ENCODE measurements around the gene EFNB2. TPM values are rescaled to one million over a fixed set of nuclear protein-coding genes. Genes with fewer than 3 reads are reported as not detected.
A peak's percentile ranks its signal among the peaks of the same experiment; 100 is the strongest.

Gene EFNB2
- total and polyA plus RNA-seq, 2 donors (not counting 3 experiments of a cell fraction or from before 2014, with no cell fraction given) = 50.4 to 69.5 TPM

DNA sequence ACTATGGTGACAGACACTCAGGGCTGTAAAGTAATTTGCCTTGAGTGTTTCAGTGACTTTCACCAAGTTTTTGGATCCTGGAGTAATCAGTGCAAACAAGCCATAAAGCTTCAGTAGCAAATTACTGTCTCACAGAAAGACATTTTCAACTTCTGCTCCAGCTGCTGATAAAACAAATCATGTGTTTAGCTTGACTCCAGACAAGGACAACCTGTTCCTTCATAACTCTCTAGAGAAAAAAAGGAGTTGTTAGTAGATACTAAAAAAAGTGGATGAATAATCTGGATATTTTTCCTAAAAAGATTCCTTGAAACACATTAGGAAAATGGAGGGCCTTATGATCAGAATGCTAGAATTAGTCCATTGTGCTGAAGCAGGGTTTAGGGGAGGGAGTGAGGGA lies 23.1 kb upstream of the EFNB2 start:
- BruUV-seq (replicated peaks) = TSS peak; percentile 0
- POLR2A ChIA-PET = no interaction called here

More for the DNA sequence above, 23.1 kb upstream of the EFNB2 start:
- no peak for DNase-seq (ENCODE audit: low read depth, low spot score)
- CTCF ChIA-PET = interaction anchor here (2.2 kb wide), 1 partner anchor 22 kb away, joined by 5 read pairs; the partner anchor contains the start of gene EFNB2
- Histone ChIP-seq H3K4me2 (ENCODE audit: insufficient read depth, low read length) (no peak overlapping the region), H3K4me1 (ENCODE audit: control insufficient read depth, extremely low read depth, insufficient read depth, low read length) (peaks cover 11% of the 10 kb centered on the region), H3K9me1 (replicated peaks; ENCODE audit: control insufficient read depth, extremely low read depth, insufficient read depth, low read length) (no peaks in the 10 kb centered on the region), H4K20me1 (replicated peaks; ENCODE audit: control insufficient read depth, extremely low read depth, insufficient read depth, low read length) (peaks cover 24% of the 10 kb centered on the region), H2AFZ (ENCODE audit: low read depth, low read length) (no peak overlapping the region), H3K9ac (replicated peaks; ENCODE audit: extremely low read depth, insufficient read depth, low read length) (no peak overlapping the region), H3K27ac (ENCODE audit: insufficient read depth, low read depth, low read length) (no peak overlapping the region), H3K4me3 (replicated peaks in 1 of 3; ENCODE audit: insufficient read depth in 1 of 3, low read depth in 1 of 3, low read length in 3 of 3) (no peak overlapping the region), H3K36me3 (ENCODE audit: control insufficient read depth in 2 of 2, extremely low read depth in 1 of 2, insufficient read depth in 2 of 2, low read length in 2 of 2) (peaks cover 9 to 32% of the 10 kb centered on the region in 2 experiments), H3K27me3 (ENCODE audit: control insufficient read depth in 2 of 2, insufficient read depth in 2 of 2, low read length in 2 of 2) (no peaks in the 10 kb centered on the region), H3K79me2 (ENCODE audit: control insufficient read depth, insufficient read depth, low read length) (peaks cover 99% of the 10 kb centered on the region), H3K9me3 (replicated peaks; ENCODE audit: control insufficient read depth, insufficient read depth, low read length) (no peaks in the 10 kb centered on the region)
- intact Hi-C loops (cut with micrococcal nuclease) = no loop called here
- dilution Hi-C loops (cut with MboI; ENCODE audit: extremely low pct_ligation_motif_present, low sequenced_read_pairs) = no loop called here
- no peak for FAIRE-seq
- TF ChIP-seq, protein P1, sequence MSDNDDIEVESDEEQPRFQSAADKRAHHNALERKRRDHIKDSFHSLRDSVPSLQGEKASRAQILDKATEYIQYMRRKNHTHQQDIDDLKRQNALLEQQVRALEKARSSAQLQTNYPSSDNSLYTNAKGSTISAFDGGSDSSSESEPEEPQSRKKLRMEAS (IDR thresholded peaks at IDR 0.05; ENCODE audit: insufficient read depth, insufficient read length) = no peak
- TF ChIP-seq, protein P2, sequence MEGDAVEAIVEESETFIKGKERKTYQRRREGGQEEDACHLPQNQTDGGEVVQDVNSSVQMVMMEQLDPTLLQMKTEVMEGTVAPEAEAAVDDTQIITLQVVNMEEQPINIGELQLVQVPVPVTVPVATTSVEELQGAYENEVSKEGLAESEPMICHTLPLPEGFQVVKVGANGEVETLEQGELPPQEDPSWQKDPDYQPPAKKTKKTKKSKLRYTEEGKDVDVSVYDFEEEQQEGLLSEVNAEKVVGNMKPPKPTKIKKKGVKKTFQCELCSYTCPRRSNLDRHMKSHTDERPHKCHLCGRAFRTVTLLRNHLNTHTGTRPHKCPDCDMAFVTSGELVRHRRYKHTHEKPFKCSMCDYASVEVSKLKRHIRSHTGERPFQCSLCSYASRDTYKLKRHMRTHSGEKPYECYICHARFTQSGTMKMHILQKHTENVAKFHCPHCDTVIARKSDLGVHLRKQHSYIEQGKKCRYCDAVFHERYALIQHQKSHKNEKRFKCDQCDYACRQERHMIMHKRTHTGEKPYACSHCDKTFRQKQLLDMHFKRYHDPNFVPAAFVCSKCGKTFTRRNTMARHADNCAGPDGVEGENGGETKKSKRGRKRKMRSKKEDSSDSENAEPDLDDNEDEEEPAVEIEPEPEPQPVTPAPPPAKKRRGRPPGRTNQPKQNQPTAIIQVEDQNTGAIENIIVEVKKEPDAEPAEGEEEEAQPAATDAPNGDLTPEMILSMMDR (IDR thresholded peaks at IDR 0.05; ENCODE audit: extremely low read depth in 1 of 2, insufficient read depth in 1 of 2, low read depth in 1 of 2, low read length in 2 of 2) = no peak
